GM21381 (cell line): ENCODE results near the gene HCRT.
A peak's percentile ranks its signal among the peaks of the same experiment; 100 is the strongest.
"Not testable (repeated sequence)": the region's sequence is repeated elsewhere in the genome, so short reads cannot be mapped to it uniquely, and the experiment has no call there.

Experiments
- ATAC-seq: cut with Tn5 transposase; IDR thresholded peaks from one replicate; pipeline ENCODE4 v1.9.1; 2021; ENCODE audit warnings: mild to moderate bottlenecking, moderate library complexity; ENCODE audit not compliant: unreplicated experiment

The HCRT gene

DNA sequence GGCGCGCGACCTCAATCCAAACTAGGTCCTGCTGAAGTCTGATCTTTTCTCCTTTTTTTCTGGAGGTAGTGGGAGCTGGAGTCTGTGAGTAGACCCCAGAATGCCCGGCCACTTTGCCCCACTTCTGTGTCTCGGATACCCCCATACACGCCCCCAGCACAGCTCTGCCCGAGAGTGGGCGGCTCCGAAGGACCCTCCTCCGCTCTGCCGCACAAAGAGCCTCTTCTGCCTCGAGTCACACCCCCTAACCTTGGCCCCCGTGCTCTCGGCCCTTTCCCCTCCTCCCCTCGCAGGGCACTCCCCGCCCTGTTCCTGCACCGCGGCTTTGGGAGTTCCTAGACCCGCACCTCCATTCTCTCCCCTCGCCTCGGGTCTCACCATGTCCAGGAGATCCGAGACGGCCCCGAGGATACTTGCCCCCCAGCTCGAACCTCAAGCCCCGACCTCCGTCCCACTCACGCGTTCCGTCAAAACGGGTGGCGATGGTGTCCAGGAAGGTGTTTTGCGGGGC is 4.8 kb downstream of the HCRT start:
- no peak for ATAC-seq

DNA sequence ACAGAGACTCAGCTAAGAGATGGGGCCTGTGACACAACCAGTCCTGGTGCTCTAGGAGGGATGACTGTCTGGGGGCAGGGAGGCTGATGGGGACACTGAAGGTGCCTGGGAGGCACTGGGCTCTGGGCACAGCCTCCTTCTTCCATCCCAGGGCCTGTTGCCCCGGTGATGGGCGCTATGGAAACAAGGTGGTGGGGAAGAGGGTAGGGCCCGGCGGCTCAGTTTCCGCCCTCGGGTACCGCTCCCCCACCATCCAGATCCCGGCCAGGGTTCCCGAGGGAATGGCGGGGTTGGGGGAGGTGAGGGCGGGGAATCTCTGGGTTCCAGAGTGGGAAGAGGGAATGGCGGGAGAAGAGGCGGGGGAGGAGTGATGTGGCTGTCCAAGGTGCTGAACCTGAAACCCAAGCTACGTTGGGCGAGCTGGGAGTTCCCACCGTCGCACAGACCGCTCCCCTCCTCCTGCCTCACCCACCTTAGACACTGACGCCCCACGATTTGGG is 5.3 kb downstream of the HCRT start:
- ATAC-seq, result no peak

DNA sequence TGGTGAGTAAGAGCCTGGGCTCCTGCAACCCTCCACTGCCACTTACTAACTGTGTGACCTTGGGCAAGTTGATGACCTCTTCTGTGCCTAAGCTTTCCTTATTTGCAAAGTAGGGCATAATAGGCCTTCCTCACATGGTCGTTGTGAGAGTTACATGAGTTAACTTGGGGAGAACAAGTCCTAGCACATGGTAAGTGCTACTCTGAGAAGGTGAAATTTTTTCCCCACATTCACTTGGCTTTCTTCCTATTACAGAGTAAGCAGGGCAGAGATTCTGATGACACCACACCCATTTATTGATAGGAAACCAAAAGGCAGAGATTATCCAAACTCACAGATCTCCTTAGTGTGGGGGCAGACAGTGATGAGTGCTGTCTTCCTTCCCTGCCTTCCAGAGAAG is 5.9 kb downstream of the HCRT start:
- ATAC-seq, result no peak

DNA sequence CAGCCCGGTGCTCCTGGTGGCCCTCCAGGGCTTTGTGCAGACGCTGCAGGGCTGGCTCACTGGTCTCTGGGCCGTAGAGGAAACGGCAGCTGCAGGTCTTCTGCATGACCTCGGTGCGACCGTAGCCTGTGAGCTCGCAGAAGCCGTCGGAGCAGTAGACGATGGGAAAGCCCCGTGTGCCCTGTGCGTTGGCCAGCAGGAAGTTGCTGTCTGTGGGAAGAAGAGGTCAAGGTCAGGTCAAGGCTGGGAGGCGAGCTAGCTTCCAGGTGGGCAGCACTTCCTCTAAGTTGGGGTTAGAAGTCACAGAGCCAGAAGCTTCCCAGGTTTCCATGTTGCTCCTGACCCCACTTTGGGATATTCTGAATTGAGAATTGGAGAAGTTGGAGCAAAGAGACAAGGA is 6.4 kb downstream of the HCRT start:
- ATAC-seq, result no peak

DNA sequence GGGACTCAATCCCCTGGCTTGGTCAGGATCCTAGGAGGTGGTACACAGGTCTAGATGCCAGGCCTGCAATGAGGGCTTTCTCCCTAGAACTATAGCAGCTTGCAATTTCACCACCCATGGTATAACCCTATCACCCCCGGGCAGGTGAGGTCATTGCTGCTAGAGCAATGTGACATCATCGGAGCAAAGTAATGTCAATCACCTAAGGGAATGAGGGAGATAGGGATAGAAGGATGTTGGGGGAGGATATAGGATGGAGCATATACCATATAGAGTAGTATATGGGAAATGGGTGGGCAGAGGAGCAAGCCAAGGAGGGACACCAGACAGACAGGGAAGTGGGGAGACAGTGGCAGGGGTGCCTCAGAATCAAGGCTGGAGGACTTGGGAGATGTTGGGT is 7.6 kb downstream of the HCRT start:
- no peak for ATAC-seq

DNA sequence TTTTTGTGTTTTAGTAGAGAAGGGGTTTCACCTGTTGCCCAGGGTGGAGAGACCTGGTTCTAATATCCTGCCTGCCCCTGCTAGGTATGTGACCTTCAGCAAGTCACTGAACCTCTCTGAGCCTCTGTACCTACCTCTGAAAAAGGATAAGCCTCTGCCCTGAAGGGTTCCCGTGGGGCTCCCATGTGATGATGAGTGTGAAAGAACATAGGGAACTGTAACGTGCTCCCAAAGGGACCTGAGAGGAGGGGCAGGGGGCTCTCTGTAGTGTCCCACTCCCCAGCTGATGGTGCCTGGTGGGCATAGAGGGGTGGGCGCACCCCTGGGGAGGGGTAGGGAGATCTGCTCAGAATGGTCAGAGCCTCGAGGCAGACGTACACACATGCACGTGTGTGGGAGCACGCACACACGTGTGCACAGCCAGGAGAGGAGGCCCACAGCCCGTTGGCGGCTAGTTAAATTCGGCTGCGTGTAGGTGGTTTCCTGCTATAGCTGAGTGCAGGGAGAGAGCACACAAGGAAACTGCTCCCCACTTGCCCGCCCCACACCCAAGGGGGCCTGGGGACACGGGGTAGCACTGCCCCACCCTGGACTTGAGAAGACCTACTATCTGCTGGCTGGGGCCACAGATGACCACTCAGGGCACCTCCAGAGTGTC is 11.0 kb downstream of the HCRT start:
- ATAC-seq, result no peak

DNA sequence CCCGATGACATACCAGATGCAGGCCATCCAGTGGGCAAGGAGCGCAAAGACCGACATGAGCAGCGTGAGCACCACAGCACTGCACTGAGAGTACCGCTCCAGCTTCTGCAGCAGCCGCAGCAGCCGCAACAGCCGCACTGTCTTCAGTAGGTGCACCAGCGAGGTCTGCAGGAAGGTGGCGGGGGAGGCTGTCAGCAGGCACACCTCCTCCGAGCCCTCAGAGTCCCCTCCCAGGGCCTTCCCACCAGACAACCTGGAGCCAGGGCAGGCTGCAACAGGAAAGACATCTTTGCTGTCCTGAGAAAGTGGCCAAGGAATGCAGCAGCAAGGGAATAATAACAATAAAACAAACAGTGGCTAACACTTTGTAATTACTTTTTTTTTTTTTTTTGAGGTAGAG is 13.4 kb downstream of the HCRT start:
- no peak for ATAC-seq

DNA sequence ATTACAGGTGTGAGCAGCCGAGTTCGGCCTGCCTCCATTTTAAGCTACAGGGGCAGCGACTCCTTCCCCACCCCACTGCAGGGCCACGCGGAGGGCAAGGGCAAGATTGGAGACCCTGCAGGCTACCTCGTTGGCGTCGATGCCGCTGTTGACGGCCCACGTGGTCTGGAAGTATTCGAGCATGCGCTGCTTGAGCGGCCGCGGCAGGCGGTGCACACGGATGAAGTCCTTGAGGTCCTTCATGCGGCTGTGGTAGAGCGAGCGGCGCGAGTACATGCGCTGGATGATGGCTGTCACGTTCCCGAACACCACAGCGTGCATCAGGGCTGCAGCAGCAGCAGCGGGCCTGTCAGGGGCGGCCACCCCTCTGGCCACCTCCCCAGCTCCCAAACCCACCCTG is 15.9 kb downstream of the HCRT start:
- no peak for ATAC-seq

DNA sequence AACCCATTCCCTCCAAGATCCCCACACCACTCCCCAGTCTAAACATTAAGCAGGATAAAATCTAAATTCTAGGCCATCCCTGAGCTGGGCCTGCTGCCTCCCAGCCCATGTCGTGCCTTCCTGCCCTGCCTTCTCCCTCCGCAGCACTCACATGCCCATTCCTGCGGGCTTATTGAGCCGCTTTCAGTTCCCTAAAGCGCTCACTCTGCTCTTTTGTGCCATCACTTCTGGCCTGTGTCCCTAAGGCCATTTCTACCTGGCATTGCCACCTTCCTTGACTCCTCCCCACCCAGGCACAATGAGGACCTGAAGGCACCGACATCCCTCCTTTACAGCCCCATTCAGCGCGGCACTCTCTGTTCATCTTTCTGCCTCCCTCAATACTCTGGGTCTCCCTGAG is 17.4 kb downstream of the HCRT start:
- no peak for ATAC-seq

DNA sequence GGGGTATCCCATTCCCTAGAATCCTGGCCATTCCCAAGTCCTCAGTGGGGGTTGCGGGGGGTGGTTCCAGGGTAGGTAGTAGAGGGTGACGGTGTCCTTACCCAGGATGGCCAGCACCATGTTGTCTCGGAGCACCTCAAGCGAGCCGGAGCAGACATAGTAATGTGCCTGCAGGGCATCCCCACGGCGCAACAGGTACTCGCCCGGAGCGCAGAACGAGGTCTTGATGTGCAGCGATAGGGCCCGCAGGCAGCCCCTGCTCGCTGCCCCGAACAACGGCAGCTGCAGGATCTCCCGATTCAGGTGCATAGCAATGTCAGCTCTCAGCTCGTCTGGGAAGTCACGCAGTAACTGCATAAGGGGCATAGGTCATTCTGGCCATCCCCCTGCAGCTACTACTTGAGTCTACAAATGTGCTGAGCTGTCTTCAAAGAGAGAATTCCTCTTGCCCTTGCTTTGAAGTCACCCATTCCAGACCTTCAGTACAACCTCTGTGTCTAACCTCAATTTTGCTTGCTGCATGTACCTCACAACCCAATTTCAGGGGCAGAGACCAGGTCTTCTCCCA is 19.0 kb downstream of the HCRT start:
- ATAC-seq, result no peak

DNA sequence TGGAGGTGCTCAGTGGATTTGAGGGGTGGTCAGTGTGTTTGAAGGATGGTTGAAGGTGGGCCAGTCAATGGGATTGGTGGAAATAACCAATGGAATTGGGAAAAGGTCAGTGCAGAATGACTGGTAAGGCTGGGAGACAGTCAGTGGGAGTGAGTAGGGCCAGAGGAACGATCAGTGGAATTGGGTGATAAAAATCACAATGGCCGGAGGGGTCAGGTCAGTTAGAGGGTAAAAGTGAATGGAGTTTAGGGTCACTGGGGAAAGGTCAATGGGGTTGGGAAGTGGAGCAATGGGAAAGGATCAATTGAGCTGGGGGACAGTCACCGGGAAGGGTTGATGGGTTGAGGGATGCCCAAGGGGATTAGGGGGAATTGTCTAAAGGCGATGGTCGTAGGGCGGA is 19.5 kb downstream of the HCRT start:
- ATAC-seq, result no peak

DNA sequence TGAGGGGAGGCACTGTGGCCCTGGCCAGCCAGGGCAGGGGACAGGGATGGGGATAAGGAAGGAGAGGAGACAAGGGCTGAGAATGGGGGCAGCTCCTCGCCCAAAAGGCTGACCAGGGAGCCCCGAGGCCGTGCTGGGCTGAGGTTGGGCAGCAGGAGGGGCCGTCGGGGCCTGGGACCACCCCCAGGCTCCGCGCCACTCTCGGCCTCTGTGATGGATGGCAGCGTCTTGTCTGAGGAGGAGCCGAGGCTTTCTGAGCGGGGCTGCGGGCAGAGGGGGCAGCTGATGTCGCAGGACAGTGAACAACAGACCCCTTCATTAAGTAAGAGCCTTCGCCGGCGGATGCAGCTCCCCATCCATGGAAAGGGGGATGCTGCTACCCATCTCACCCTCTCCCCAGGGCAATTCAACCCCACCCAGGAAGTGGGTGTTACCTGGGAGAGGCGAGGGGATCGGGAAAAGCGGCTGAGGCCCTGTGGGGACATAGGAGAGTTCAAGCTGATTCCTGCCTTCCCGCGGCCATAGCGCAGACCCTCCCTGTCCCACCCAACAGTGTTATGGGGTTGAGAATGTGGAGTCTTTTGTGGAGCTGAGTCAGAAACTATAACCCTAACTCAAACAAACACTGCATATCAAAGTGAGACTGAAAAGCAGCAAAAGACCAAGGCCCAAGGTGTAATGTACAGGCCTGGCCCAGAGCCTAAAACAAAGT is 21.4 kb downstream of the HCRT start:
- ATAC-seq, result no peak

DNA sequence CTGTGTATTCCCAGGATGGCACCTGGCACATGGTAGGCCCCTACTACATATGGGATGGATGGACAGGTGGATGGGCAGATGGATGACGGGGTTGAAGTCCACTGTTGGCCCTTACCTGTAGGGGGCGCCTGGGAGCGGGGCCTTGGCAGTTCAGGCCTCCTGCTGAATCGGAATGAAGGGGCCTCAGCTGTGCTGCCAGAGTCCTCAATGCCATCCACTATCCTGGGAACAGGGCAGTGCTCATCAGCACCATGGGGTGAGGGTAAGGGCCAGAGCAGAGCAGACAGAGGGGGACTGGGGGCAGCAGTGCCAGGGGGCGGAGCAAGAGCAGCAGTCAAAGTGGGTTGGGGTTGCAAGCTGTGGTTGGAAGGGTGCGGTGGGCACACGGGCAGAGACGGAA is 22.1 kb downstream of the HCRT start:
- ATAC-seq, result no peak

DNA sequence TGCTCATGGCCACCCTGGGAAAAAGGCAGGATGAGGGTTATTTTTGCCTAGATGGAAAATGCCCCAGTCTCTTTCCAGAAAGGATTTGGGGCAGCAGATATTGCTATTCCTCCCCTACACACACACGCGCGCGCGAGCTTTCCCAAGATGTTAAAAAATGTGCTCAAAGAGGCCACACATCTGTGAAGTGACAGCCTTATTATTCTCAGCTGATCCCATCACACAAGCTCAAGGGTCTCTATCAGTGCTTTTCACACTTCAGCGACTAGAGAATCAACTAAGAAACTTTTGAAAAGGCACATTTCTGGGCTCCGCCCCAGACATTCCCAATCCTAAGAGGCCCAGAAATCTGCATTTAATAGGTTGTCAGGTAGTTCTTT is 24.7 kb downstream of the HCRT start:
- ATAC-seq, result no peak

DNA sequence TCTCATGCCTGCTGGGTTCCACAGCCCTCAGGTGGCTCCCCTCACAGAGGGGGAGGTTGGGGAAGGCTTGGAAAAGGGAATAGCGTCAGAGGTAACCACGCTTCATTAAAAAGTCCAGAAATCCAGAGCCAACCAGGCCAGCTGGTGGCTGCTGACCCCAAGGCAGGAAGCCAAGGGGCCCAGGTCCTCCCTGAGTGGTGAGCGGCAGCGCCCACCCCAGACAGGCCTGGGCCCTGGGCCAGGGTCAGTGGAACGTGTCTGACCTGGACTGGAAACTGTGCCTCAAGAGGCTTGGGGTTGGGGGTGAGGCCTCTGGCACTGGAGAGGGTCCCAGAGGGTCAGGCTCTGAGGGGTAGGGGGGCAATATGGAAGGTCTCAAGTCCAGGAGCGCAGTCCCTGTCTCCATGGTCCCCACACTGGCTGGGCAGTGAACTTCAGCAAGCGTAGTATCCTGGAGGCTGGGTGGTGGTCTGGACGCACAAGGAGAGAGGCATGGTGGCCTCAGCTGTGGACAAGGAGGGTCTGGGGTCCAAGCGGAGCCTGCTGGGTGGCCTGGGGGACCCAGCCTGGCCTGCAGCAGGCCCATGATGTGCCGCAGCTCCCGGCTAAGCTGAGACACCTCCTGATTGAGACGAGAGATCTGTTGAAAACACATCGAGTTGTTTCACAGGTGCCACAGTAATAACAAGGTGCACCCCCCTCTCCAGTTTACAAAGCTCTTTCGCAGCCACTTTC is 25.3 kb downstream of the HCRT start:
- ATAC-seq, result no peak

DNA sequence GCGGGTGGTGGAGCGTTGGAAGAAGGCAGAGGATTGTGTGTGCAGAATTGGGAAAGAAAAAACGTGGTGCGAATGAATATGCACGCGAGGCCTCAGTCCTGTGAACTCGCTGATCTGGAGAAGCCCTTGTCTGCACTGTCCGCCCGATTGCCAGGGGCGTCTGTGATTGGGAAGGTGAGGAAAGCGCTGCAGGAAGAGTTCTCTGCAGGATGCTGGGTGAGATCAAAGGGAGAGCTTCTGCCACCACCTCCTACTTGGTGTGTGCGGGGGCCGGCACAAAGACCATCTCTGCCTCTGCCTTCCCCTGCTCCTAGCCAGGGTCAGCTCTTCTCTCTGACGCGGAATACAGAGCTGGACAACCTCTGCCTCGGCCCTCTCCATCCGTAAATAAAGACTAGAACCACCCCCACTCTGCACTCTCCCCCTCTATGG is 29.6 kb downstream of the HCRT start:
- ATAC-seq, result no peak

DNA sequence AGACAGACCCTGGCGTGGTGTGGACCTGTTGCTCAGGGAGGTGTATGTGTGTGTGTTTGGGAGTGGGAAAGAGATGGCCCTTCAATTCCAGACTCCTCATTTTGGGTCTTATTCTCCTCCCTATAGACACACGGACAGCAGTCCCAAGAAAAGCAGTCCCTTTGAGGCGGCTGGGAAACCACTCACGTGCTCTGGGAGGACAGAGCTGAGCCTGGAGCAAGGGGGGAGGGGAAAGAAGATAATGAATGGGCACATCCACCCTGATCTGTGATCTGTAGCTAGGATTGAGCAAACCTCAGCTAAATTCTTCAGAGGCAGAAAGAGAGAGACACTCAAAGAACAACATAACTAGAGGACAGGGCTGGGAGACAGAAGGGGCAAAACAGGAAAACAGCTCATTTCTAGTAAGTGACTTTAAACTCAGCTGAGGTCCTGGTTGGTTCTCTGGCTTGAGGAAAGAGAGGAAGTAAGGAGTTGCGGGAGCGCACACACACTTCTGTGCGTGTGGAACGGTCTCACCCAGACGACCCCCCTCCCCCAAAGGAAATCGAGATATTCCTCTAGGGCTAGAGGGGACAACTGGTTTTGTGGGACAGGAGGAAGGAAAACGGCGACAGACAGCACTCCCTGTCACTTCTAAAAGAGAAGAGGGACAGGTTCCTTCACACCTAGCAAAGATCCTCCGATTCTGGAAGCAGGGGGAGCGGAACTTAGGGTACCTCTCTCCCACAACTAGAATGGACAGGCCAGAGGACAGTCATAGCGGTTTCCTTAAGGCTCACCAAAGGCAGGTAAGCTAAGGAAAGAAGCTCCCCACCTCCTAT is 31.1 kb downstream of the HCRT start:
- peak; percentile 5 for ATAC-seq

DNA sequence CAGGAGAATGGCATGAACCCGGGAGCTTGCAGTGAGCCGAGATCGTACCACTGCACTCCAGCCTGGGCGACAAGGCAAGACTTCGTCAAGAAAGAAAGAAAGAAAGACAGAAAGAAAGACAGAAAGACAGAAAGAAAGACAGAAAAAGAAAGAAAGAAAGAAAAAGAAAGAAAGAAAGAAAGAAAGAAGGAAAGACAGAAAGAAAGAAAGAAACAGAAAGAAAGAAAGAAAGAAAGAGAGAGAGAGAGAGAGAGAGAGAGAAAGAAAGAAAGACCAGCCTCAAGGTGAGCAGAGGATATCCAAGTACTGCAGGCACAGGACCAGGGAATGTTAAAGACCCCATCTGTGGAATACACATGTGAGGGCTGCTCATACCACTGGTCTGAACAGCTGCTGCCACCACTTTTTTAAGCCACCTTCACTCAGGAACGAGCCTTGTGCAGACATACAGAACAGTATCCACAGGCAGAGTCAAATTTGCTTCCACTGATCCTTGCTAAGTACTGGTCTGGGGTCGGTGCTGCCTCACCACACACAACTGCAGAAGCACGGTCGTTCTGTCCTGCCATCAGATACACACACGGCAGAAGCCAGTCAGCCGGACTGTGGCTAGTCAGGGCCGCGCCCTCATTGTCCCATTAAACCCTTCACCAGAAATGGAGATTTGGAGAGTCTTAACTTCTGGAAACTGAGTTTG is 38.2 kb downstream of the HCRT start:
- ATAC-seq, result no peak

DNA sequence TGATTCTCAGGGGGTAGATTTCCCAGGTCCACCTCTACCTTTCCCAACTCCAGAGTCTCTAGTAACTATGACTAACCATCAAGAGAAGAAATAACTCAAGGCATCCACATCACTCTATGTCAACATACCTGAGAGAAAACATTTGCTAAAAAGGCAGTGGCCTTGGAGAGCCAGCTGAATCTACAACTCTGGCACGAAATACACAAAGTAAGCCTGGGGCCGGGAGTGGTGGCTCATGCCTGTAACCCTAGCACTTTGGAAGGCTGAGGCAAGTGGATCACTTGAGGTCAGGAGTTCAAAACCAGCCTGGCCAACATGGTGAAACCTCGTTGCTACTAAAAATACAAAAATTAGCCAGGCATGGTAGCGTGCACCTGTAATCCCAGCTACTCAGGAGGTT is 42.1 kb downstream of the HCRT start:
- ATAC-seq, result not testable (repeated sequence)

DNA sequence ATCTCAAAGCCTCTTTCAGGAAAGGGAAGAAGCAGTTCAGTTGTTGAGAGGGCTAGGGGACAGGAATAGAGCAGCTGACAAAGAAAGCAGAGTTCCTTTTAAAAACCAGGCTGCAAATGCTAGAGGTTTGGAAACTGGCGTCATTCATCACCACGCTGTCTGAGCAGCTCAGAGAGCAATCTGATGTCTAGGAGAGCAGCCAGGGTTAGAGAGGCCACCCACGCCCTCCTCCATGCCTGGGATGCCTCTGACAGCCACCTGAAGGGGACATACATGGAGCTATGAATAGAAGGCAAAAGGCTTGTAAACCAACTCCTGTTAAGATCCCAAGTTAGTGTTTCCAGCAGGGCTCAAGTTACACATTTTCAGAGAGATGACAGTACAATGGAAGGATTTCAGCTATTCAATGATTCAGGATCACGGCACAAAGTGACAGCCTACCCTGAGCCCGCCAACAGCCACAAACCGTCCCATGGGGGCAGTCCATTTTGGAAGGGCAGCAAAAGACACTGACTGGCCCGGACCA is 42.8 kb downstream of the HCRT start:
- no peak for ATAC-seq
